GM13976 (cell line): ENCODE results near the gene URM1.

ENCODE experiments used
- DNase-seq: peaks from one replicate; pipeline ENCODE4 v3.0.0; 2012; ENCODE audit warnings: low spot score
- CTCF ChIP-seq: IDR thresholded peaks from 2 replicates; pipeline ENCODE4 v1.5.1; 2012; ENCODE audit warnings: borderline replicate concordance, mild to moderate bottlenecking; ENCODE audit not compliant: insufficient read depth; ENCODE audit errors: extremely low read depth, missing control alignments, control extremely low read depth
- in situ Hi-C: fragments of 300-500 bp; cut with MboI; formaldehyde crosslinking; loops from one replicate; pipeline ENCODE4 v1.12.0; 2022; ENCODE audit warnings: low sequenced_read_pairs, mixed read lengths, inconsistent platforms; ENCODE audit not compliant: unreplicated experiment

The URM1 gene

GRCh38 chr9:128349125-128349524, 22.0 kb upstream of the URM1 start:
- in situ Hi-C loops = no loop called here

GRCh38 chr9:128349772-128350171, 21.4 kb upstream of the URM1 start:
- no peak for TF ChIP-seq CTCF
- no peak for DNase-seq
- in situ Hi-C loops = no loop called here

More at GRCh38 chr9:128349125-128349524, 22.0 kb upstream of the URM1 start:
- DNase-seq = no peak
- TF ChIP-seq CTCF = no peak

- in situ Hi-C loops = no loop called here
- TF ChIP-seq CTCF = no peak
- DNase-seq = no peak
These were observed 15.7 kb upstream of the URM1 start for GRCh38 chr9:128355451-128355850.

GRCh38 chr9:128358090-128358489, 13.1 kb upstream of the URM1 start:
- TF ChIP-seq CTCF = no peak
- no peak for DNase-seq
- in situ Hi-C loops = no loop called here

GRCh38 chr9:128358861-128359260, 12.3 kb upstream of the URM1 start:
- DNase-seq = no peak
- in situ Hi-C loops = no loop called here
- no peak for TF ChIP-seq CTCF

- no peak for TF ChIP-seq CTCF
- in situ Hi-C loops = no loop called here
These were observed 10.3 kb upstream of the URM1 start for GRCh38 chr9:128360826-128361225.

GRCh38 chr9:128361296-128361985, 9.7 kb upstream of the URM1 start:
- in situ Hi-C loops = no loop called here
- DNase-seq = no peak
- no peak for TF ChIP-seq CTCF

More at GRCh38 chr9:128360826-128361225, 10.3 kb upstream of the URM1 start:
- no peak for DNase-seq
